ENCODE data around the gene ZNF532.

DNA sequence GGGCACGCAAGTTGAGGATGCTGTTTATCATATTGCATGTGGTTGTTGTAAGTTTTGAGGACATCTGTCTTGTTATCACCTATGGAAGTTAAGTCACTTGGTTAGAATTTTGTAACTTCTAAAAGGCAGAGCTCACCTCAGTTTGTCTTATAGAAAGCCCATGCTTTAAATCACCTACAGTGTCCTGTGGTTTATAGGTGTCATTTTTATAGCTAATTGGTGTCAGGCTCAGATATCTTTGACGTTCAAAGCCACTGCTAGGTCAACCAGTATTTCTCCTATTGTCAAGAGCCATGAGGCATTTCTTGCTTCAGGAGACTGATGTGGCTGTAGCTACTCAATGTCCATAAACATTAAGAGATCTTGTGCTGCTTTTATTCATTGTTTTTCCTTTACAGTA is 16.8 kb downstream of the ZNF532 start:
- TF ChIP-seq EZH2 (IDR thresholded peaks at IDR 0.05; ENCODE audit: low read depth), result no peak
- no peak for TF ChIP-seq CTCF (conservative IDR thresholded peaks at IDR 0.05)
